ENCODE data around the gene TRIOBP. TPM values are rescaled to one million over a fixed set of nuclear protein-coding genes. Genes with fewer than 3 reads are reported as not detected.

TRIOBP gene
- total RNA-seq, 2 experiments from 2014 or later: 31.1 to 31.6 TPM

- Histone ChIP-seq H2AFZ (ENCODE audit: low read length) (no peak overlapping the region), H3K9me2 (ENCODE audit: insufficient read depth, low read length) (no peaks in the 10 kb centered on the region), H3K4me3 (ENCODE audit: low read depth, low read length, poor library complexity, severe bottlenecking) (no peak overlapping the region), H4K20me1 (ENCODE audit: insufficient read depth, low read length) (no peaks in the 10 kb centered on the region), H3K4me1 (ENCODE audit: insufficient read depth, low read length, poor library complexity, severe bottlenecking) (peaks cover 8% of the 10 kb centered on the region), H3K79me2 (ENCODE audit: insufficient read depth, low read depth, low read length) (no peaks in the 10 kb centered on the region), H3K36me3 (ENCODE audit: insufficient read depth, low read length) (no peaks in the 10 kb centered on the region), H3K27ac (ENCODE audit: low read depth, low read length, poor library complexity, severe bottlenecking) (no peak overlapping the region), H3K9me3 (ENCODE audit: low read length) (no peaks in the 10 kb centered on the region), H3K4me2 (ENCODE audit: low read length) (no peak overlapping the region)
- DNase-seq (ENCODE audit: low spot score): no peak
- intact Hi-C loops (cut with micrococcal nuclease; ENCODE audit: unreplicated experiment): no loop called here
- no TSS peak for BruUV-seq (replicated peaks)
- ChIA-PET POLR2A (interaction anchor here (0.5 kb wide), 1 partner anchor 376 kb away, joined by 3 read pairs; no protein-coding TSS in a partner anchor), CTCF (ENCODE audit: unreplicated experiment) (no interaction called here)
- TF ChIP-seq EZH2phosphoT487 (IDR thresholded peaks at IDR 0.05; ENCODE audit: borderline replicate concordance, low read depth, low read length) (no peak), CTCF (conservative IDR thresholded peaks at IDR 0.05; ENCODE audit: low read length) (0 out of 2 replicates have a peak, but pooled peaks have one; percentile 16)
These were observed 85.7 kb downstream of the TRIOBP start for GRCh38 chr22:37782340-37783168.

- CTCF ChIA-PET (ENCODE audit: unreplicated experiment): no interaction called here
- no TSS peak for BruUV-seq (replicated peaks)
These were observed 88.1 kb downstream of the TRIOBP start for GRCh38 chr22:37784829-37785495.

More at GRCh38 chr22:37784829-37785495, 88.1 kb downstream of the TRIOBP start:
- H3K36me3 ChIP-seq (ENCODE audit: insufficient read depth, low read length): no peaks in the 10 kb centered on the region
- H3K79me2 ChIP-seq (ENCODE audit: insufficient read depth, low read depth, low read length): no peaks in the 10 kb centered on the region
- H3K4me3 ChIP-seq (ENCODE audit: low read depth, low read length, poor library complexity, severe bottlenecking): no peak overlapping the region
- no peaks in the 10 kb centered on the region for H3K9me2 ChIP-seq (ENCODE audit: insufficient read depth, low read length)
- POLR2A ChIA-PET: no interaction called here
- no peak for DNase-seq (ENCODE audit: low spot score)
- H3K9me3 ChIP-seq (ENCODE audit: low read length): no peaks in the 10 kb centered on the region
- intact Hi-C loops (cut with micrococcal nuclease; ENCODE audit: unreplicated experiment): no loop called here
- H3K27ac ChIP-seq (ENCODE audit: low read depth, low read length, poor library complexity, severe bottlenecking): no peak overlapping the region
- no peak overlapping the region for H3K4me2 ChIP-seq (ENCODE audit: low read length)
- TF ChIP-seq CTCF (conservative IDR thresholded peaks at IDR 0.05; ENCODE audit: low read length): no peak
- no peaks in the 10 kb centered on the region for H4K20me1 ChIP-seq (ENCODE audit: insufficient read depth, low read length)
- peaks cover 7% of the 10 kb centered on the region for H3K4me1 ChIP-seq (ENCODE audit: insufficient read depth, low read length, poor library complexity, severe bottlenecking)
- H2AFZ ChIP-seq (ENCODE audit: low read length): no peak overlapping the region
